Ascending aorta (tissue), 2 donors: ENCODE results near the gene HOXC6. TPM values are rescaled to one million over a fixed set of nuclear protein-coding genes. Genes with fewer than 3 reads are reported as not detected.

Experiments
- DNase-seq, 2 donors: peaks; one replicate each; pipeline ENCODE4 v3.0.0-alpha.2; 2019; ENCODE audit warnings: low spot score in 2 of 2
- H3K27ac ChIP-seq, 2 donors: fragments of 200-600 bp; sonication (generic); one replicate each; pipeline ENCODE4 v1.5.1; 2016 to 2017; ENCODE audit warnings: mild to moderate bottlenecking in 1 of 2
- H3K27me3 ChIP-seq: fragments of 200-600 bp; sonication (generic); one replicate; pipeline ENCODE4 v1.5.1; 2017
- H3K36me3 ChIP-seq, 2 donors: fragments of 200-600 bp; sonication (generic); one replicate each; pipeline ENCODE4 v1.5.1; 2016
- H3K4me1 ChIP-seq, 2 donors: fragments of 200-600 bp; sonication (generic); one replicate each; pipeline ENCODE4 v1.5.1; 2016 to 2017; ENCODE audit warnings: mild to moderate bottlenecking in 1 of 2
- H3K4me3 ChIP-seq, 2 donors: fragments of 200-600 bp; sonication (generic); one replicate each; pipeline ENCODE4 v1.5.1; 2016 to 2017; ENCODE audit warnings: mild to moderate bottlenecking in 1 of 2
- H3K9me3 ChIP-seq, 2 donors: fragments of 200-600 bp; sonication (generic); one replicate each; pipeline ENCODE4 v1.5.1; 2016
- intact Hi-C: fragments of 100-400 bp; cut with DNase I; formaldehyde crosslinking; loops from one replicate; pipeline ENCODE4 v1.15.1; 2023
- total RNA-seq: library from RNA; depleted of rRNA; stranded (reverse); fragments of >200 nt; gene quantifications from one replicate; pipeline ENCODE4 v1.1.0, GENCODE V29; 2016
- TF ChIP-seq, protein P1 (sequence below), 3 experiments: fragments of 200-600 bp in 2 of 3; fragments of 450-650 bp in 1 of 3; sonication (generic) in 2 of 3; IDR thresholded peaks; one replicate each; pipeline ENCODE4 v1.5.1; 2016 to 2019; ENCODE audit warnings: antibody characterized with exemption in 3 of 3, mild to moderate bottlenecking in 1 of 3, moderate library complexity in 1 of 3

The HOXC6 gene
- total RNA-seq, 1 donor from 2014 or later: 7.6 TPM

DNA sequence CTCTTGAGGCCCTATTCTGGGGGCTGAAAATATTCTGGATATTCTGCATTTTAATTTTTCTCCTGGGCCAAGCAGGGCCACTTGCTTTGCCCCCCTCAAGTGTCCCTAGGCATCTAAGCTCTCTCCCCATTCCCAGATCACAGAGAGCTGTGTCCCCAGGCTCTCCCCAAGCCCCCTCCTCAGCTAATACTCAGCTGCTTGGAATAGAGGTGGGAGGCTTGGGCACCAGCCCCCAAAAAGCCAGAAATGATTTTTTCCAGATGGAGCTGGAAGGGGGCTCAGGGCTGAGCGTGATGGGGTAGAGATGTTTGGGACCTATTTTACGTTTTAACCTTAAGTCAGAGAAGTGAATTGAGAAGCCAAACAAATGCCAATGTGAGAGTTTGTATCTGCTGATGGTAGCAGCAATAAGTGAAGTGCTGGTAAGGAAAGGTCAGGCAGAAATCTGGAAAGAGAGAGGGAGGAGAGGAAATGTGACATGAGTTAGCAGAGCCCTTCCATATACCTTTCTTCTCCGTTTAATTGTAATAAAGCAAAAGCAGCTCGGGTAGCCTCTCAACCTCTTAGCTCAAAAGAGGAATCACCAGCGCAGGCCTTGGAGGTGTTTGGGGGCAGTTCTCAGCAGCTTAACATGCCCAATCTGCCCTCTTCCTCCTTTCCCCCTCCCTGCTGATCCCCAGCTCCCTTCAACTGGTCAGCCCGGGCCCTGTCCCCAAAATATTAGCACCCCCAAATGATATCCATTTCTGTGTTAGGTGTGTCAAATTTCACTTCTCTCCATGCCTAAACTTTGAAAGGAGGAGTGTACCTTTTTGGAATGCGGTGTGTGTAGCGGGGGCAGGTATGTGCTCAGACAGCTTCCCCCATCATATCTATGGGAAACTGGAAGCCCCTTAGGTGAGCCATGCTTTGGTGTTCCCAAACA is 5.0 kb upstream of the HOXC6 start:
- H3K36me3 ChIP-seq: no peaks in the 10 kb centered on the region
- DNase-seq: no peak
- peaks cover 4% of the 10 kb centered on the region for H3K27me3 ChIP-seq
- H3K4me3 ChIP-seq: no peak overlapping the region
- intact Hi-C loops: no loop called here
- H3K27ac ChIP-seq: no peak overlapping the region
- TF ChIP-seq, protein P1, sequence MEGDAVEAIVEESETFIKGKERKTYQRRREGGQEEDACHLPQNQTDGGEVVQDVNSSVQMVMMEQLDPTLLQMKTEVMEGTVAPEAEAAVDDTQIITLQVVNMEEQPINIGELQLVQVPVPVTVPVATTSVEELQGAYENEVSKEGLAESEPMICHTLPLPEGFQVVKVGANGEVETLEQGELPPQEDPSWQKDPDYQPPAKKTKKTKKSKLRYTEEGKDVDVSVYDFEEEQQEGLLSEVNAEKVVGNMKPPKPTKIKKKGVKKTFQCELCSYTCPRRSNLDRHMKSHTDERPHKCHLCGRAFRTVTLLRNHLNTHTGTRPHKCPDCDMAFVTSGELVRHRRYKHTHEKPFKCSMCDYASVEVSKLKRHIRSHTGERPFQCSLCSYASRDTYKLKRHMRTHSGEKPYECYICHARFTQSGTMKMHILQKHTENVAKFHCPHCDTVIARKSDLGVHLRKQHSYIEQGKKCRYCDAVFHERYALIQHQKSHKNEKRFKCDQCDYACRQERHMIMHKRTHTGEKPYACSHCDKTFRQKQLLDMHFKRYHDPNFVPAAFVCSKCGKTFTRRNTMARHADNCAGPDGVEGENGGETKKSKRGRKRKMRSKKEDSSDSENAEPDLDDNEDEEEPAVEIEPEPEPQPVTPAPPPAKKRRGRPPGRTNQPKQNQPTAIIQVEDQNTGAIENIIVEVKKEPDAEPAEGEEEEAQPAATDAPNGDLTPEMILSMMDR (IDR thresholded peaks at IDR 0.05): no peak
- H3K9me3 ChIP-seq: no peaks in the 10 kb centered on the region
- H3K4me1 ChIP-seq: peaks cover 0 to 6% of the 10 kb centered on the region in 2 donors

DNA sequence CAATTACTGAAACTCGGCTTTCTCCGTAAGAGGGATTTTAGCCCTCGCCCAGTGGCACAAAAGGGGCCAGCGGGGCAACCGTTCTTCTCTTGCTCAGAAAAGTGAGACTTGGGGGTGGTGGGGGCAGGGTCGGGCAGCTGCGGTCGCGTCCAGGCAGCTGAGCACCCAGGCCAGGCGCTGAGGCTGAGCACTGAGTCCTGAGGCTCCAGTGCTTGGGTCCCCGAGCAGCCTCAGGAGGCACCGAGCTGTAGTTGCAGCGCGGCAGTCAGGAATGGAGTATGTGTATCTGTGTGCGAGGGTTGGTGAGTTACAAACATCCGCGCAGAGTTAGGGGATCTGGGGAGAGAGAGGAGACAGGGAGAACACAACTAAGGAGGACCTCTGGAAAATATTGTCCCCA is 4.1 kb upstream of the HOXC6 start:
- peaks cover 4% of the 10 kb centered on the region for H3K27me3 ChIP-seq
- no peak for DNase-seq
- H3K36me3 ChIP-seq: no peaks in the 10 kb centered on the region
- H3K27ac ChIP-seq: no peak overlapping the region
- no peaks in the 10 kb centered on the region for H3K9me3 ChIP-seq
- no peak overlapping the region for H3K4me3 ChIP-seq
- H3K4me1 ChIP-seq: peaks cover 0 to 6% of the 10 kb centered on the region in 2 donors
- TF ChIP-seq, protein P1 (IDR thresholded peaks at IDR 0.05): no peak
- intact Hi-C loops: no loop called here

DNA sequence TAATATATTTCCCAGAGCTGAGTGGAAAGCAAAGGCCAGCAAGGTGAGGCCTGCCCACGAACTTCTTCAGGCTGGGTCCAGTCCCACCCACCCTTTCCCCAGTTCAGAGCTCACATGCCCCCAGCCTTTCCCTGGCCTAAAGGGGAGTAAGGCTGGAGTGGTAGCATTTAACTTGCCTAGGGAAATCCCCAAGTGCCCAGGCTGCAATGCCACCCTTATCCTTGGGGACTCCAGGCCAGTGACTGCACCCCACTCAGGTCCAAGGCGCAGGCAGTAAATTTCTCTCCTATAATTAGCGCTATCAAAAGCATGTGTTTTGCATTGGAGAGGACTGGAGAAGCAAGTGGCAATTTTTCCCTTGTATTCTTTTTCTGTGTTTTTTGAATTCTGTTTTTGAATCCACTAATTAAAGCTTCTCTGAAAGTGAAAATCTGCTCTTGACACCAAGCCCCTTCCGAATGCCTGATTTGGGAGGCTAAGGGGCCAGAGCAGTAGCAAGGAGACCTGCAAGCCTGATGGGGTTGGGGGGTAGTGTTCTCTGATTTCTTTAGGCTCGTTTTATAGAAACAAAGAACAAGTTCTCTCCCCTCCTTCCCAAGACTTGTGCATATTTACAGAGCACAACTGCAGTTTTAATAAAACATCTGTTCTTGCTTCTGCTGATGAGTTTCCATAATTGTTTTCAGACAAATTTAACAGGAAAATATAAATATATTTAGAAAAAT is 3.5 kb upstream of the HOXC6 start:
- TF ChIP-seq, protein P1 (IDR thresholded peaks at IDR 0.05): no peak
- Histone ChIP-seq H3K4me1 (peaks cover 0 to 6% of the 10 kb centered on the region in 2 donors), H3K27ac (no peak overlapping the region), H3K36me3 (no peaks in the 10 kb centered on the region), H3K4me3 (no peak overlapping the region), H3K9me3 (no peaks in the 10 kb centered on the region), H3K27me3 (peaks cover 4% of the 10 kb centered on the region)
- no peak for DNase-seq
- intact Hi-C loops: no loop called here

DNA sequence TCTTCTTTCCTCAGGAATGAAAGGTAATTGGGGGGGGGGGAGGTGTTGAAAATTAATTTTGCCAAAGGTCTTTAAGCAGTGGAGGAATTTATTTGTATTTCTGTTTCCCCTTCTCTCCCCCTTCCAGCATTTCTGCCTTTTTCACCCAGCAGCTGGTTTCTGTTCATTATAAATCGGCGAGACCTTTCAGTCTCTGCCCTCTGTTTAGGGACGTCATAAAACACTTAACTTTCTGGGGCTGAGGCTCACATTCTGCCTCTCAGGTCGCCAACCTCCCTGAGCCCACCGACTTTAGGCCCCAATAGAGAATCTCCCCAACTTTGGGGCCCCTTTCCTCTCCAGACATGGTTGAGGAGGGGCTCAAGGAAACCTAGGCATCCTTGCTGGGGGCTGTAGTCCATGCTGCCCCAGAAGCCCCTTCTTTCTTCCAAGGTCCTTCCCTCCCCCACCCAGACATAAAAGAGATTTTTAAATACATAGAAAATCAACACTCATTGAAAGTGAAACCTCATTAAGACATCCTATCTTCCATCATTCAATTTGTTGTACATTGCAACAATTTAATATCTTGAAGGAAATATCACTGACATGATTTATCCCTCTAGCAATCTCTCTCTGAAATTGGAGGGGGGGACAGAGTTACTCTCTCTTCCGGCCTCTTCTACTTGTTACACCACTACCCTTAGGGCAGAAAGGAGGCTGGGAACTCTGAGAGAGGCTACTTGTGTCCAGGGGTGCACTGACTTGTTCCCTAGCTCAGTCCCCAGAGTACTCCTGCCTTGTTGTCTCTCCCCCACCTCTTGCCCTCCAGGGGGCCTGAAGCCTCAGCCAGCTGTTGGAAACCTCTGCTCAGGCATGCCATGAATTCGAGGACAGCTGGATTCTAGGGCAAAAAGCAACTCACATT is 2.5 kb upstream of the HOXC6 start:
- no peak for DNase-seq
- no peaks in the 10 kb centered on the region for H3K36me3 ChIP-seq
- no peaks in the 10 kb centered on the region for H3K9me3 ChIP-seq
- H3K4me1 ChIP-seq: peaks cover 0 to 2% of the 10 kb centered on the region in 2 donors
- H3K27me3 ChIP-seq: peaks cover 4% of the 10 kb centered on the region
- TF ChIP-seq, protein P1 (IDR thresholded peaks at IDR 0.05): no peak
- intact Hi-C loops: no loop called here
- H3K4me3 ChIP-seq: no peak overlapping the region
- H3K27ac ChIP-seq: no peak overlapping the region
